IPS-18c (cell line): Measurements from ENCODE around the gene VDR.

Source experiments
- H3K4me3 ChIP-seq: 2 replicates; pipeline ENCODE4 v1.7.0; 2013; ENCODE audit warnings: low read depth, mild to moderate bottlenecking, low read length, moderate library complexity; ENCODE audit not compliant: insufficient read depth
- H3K9me3 ChIP-seq: one replicate; pipeline ENCODE4 v1.6.1; 2013; ENCODE audit warnings: mild to moderate bottlenecking, low read length, moderate library complexity; ENCODE audit not compliant: control insufficient read depth, insufficient read depth

Gene VDR

DNA sequence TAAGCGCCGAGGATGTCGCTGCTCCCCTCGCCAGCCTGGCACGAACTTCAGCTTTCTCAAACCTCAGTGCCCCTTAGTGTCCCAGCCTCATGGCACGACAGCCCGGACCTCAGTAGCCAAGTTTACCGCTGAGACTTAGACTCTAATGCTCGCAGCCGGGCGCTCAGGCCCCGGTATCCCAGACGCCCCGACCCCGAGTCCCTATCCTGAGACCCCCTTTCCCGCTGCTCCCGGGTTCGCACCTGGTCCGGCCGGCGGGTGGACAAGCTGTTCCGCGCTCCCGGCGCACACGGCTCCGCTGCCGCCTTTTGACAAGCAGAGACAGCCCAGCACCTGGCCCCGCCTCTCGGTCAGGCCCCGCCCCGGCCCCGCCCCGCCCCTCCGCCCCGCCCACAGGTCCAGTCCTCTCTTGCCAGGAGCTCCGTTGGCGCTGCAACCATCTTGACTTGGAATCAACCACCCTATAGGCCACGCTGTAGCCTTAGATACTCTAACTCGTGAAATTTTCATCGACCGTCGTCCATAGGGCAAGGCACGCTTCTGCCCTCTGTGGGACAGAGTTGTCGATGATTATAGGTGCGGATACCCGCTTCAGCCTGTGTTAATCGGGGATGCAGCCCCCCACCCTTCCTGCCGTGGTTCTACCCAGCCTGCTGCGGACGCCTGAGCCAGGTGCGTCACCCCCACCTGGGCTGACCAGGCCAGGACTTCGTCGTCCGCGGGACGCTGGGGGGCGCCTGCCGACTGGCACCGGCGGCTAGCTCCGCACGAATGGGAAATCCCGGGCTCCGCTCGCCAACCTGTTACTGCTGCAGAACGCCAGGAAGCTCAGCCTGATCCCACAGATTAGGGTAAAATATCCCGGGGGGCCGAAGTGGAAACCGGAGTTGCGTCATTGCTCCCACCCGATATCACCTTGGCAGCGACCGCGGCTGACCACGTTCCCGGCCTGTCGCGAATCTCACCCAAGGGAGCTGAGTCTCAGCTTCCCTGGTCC is at the start of gene VDR:
VDR (minus strand) TSS at position 282 of the 997 bp plus-strand sequence. CDS start 25,881 bp downstream, outside the sequence.
- H3K9me3 ChIP-seq = peaks cover 2% of the 10 kb centered on the region

DNA sequence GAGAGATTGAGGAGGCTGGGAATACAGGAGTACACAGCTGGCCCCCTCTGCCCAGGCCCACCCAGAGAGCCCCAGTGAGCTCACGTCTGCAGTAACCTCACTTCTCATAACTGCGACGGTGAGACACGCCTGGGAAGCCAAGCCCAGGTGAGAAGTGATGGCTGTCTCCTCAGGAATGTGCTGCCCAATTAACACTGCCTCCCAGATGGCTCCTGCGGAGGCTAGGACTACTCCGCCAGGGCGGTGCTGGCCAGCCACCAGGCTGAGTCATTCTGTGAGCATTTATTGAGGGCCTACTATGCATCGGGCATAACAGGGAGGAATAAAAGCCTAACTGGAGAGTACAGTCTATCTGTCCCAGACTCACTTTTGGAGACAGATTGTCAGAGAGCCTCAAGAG is 49.3 kb upstream of the VDR start:
- Histone ChIP-seq H3K9me3 (peaks cover 9% of the 10 kb centered on the region), H3K4me3 (no peak overlapping the region)

More for the DNA sequence above, at the start of gene VDR:
- peak within 1 kb of the TSS; percentile 69 for H3K4me3 ChIP-seq

DNA sequence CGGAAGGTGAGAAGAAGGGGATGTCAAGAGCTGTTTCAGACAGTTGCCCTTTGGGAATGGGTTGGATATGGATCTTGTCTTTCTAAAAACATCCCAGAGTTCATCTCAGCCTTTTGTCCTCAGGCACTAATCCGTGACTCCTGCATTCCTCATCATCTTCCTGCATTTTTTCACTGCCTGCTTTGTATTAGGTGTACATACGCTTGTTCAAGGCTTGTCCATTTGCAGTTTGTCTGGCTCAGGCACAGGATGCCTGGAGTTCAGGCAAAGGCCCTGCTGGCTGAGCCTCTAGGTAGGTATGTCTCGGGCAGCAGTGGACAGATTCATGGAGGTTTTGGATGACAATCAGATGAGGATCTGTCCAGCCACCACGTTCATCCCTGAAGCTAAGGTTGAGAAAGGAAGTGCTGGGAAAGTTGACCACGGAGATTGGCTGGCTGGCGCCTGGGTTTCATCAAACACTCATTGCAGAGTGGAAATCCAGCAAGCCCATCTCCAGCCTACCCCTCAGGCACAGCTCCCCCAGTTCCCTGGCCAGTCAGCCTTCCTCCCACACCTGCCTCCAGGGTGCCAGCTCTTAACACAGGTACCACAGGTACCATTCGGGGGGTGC is 46.2 kb upstream of the VDR start:
- no peak overlapping the region for H3K4me3 ChIP-seq
- no peaks in the 10 kb centered on the region for H3K9me3 ChIP-seq

DNA sequence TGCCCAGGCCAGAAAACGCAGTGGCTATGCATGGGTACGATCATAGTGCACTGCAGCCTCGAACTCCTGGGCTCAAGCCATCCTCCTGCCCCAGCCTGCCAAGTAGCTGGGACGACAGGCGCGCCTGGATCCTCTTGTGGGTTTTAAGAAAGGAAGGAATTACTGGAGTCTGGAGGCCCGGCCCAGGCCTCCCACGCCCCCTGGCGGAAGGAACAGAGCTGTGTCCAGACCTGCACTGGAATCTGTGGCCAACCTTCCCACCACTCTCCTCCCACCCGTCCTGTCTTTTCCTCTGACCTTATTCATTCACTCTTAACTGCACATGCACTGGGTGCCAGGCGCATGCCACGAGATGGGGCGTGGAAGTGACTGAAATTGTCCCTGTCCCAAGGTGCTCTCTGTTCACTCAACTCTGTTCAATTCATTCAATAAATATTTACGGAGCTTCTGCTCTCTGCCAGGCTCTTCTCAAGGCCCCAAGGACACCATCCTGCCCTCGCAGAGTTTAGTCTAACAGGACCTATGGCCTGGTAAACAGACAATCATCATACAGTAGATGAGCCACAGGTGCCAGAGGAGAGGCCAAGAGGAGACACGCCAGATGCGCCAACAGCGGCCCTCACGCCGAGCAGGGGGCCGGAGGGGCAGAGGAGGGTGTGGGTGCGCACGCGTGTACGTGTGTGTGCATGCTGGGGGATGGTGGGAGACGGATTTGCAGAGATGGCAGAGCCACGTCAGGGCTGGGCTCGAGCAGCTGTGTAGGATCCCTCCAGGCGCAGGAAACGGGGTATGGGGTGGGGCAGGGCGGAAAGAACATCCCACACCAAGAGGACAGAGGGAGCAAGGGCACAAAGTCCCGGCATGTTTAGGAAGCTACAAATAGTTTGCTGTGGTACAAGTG is 44.9 kb upstream of the VDR start:
- no peak overlapping the region for H3K4me3 ChIP-seq
- H3K9me3 ChIP-seq = no peaks in the 10 kb centered on the region

DNA sequence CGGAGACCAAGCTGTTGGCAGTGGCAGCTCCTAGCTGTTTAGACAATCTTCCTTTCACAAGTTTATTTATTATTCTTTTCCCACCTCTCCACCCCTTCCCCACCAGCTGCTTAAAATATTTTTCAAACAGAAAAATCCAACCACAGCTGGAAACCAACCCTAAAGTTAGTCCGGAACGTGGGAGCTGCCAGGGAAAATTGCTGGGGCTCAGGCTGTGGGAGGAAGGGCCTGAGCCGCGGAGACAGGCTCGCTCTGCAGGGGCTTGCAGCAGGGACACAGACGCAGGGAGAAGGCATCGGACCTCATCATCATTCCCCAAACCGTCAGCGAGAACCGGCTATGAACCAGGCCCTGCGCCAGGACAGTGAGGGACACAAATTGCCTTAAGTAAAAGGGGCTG is 42.5 kb upstream of the VDR start:
- Histone ChIP-seq H3K9me3 (no peaks in the 10 kb centered on the region), H3K4me3 (no peak overlapping the region)

DNA sequence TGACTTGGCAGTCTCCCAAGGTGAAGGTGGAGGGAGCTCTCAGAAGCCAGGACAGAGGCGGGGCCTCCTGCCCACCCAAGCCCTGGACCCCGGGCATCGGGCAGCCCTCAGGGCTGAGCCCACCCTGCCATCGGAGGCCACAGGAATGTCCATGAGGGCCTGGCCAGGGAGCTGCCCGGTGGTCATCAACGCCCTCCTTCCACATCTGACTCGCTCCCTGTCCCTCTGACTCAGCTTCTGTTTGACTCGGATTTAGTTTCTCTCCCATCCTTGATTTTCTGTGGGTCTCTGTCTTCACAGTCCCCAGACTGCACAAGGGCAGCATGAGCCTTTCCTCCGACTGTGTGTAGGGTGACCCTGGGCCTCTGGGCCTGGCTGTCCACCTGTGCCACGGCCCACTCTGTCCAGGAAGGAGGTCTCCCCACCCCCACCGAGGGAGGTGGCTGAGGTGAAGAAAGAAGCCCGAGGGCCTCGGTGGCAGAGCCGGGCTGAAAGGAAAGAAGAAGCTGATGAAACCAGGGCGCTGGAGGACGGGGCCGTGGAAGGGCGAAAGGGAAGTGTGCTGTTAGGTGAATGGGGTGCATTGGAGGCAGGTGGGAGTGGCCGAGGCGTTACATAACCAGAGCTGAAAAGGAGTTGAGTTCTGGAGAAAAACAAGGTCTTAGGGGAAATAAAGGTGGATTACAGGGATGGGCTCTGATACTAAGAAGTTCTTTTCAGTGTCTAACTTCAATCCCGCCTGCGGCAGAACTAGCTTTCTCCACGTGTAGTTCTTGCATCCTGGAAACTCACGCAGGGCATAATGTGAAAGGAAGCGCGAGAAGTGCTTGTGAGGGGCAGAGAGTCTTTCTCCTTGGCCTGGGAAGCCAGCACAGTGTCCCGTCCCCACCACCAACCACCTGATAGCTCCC is 41.9 kb upstream of the VDR start:
- Histone ChIP-seq H3K4me3 (no peak overlapping the region), H3K9me3 (no peaks in the 10 kb centered on the region)

DNA sequence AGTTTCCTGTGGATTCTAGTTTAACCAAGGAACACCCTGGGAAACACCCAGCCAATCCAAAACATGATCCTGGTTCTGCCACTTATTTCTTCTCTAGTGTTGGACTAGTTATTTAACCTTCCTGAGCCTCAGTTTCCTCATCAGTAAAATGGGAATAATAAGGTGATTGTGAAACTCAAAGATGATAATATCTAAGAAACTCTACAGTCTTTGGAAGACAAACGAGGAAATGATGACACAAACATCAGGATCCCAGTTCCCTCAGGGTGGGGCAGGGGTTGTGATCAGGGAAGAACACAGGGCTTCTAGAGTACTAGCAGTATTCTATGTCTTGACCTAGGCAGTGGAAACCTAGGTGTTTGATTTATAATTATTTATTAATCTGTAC is 40.5 kb upstream of the VDR start:
- Histone ChIP-seq H3K9me3 (no peaks in the 10 kb centered on the region), H3K4me3 (no peak overlapping the region)

DNA sequence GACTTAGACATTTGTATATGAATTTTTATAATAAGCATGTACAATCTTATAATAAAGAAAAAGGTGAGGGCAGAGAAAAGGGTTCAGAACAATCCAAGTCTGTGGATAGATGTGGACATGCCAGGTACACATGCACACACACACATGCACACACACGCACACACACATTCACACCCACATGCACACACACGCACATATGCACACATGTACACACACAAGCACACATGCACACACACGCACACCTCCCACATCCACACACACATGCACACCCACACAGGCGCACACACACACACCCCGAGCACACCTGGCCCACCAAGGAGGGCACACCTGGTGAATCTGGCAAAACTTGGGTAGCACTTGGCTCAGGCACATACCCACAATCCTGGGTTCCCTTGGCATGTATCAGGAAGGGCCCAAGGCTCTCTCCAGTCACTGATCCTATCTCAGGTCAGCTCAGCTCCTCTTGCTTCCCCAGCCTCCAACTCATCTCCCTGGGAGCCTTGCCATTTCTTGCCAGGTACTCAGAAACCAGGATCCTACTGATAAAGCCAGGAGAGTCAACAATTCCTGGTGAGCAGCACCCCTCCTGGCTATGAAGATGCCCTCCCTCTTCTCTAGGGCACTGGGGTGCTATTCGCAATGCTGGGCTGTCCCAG is 40.0 kb upstream of the VDR start:
- Histone ChIP-seq H3K9me3 (no peaks in the 10 kb centered on the region), H3K4me3 (no peak overlapping the region)

DNA sequence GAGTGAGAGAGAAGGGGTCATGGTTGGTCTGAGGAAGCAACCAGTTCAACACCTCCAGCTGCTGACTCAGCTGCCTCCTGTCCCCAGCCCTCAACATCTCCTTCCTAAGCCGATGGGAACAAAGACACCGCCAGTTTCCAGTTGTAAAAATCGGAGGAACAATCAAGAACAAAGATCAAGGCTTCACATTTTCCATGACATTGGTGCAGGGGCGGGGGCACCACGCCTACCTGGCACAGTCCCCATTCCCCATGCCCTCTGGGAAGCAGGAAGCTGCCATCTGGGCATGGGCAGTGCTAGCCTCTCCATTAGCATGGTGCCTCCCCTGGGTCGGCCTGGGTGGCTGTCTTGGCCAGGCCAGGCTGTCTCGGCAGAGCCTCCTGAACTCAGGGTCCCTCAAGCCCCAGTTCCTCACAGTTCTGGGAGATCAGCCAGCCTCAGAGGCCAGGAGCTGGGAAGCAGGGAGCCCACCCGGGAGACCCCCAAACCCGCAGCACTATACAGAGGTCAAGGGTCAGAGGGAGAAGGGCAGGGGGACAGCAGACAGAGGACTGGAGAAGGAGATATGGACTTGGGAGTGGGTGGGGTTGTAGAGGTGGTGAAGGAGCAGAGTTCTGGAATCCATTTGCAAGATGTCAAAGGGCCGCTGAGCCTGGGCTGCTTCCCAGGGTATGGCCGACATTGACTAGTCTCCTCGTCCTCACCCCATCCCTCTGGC is 39.0 kb upstream of the VDR start:
- Histone ChIP-seq H3K9me3 (no peaks in the 10 kb centered on the region), H3K4me3 (no peak overlapping the region)

DNA sequence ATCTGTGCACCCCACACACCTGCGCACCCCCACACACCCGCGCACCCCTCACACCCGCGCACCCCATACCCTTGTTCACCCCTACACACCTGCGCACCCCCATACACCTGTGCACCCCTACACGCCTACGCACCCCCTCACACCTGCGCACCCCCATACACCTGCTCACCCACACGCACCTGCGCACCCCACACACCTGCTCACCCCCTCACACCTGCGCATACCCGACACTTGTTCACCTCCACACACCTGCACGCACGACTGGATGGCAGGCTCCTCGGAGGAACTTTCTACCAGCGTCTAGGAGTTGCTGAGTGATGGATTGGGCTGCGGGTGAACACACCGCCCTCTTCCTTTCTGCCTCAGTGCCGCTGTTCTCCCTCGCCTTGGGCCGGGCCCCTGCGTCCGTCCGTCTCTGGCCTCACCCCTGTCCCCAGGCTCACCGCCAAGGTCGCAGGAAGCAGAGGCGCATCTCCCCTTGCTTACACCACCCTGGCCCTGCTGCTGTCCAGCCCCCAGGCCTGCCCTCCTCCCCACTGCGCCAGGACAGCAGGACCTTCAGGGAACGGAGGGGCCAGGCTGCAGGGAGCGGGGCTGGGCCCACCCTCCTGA is 37.9 kb upstream of the VDR start:
- H3K9me3 ChIP-seq = no peaks in the 10 kb centered on the region
- no peak overlapping the region for H3K4me3 ChIP-seq

DNA sequence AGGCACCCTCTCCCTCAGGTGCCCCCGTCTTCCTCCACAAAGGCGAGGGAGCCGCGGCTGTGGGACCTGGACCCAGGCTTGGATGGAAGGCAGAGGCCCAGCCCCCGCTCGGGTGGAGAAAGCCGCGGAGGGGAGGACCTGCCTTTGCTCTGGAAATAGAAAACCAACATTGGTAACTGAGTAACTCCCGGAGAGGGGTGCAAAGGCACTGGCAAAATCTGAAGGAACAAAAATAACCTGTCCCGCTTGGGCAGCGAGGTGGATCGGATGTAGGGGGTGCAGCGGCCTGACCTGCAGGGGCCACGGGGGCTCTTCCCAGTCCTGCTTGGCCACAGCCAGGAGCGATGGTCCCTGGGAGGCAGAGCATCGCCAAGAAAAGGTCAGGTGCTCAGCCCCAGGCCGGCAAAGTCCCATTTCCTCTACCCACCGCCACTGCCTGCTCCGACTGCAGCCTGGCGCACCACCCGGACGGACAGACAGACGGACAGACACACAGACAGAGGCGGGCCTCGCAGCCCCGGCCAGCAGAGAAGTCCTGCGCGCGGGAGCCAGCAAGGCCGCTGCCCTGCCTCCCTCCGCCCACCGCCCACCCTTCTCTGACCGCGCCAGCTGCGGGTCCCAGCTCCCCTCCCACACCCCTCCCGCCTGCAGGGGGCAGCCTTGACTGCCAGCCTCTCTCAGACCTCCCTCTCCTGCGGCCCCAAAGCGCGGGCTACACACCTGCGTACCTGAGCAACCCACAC is 37.2 kb upstream of the VDR start:
- Histone ChIP-seq H3K4me3 (peak overlapping the region; percentile 28; the same call in 1 of the 2 replicates), H3K9me3 (no peaks in the 10 kb centered on the region)

DNA sequence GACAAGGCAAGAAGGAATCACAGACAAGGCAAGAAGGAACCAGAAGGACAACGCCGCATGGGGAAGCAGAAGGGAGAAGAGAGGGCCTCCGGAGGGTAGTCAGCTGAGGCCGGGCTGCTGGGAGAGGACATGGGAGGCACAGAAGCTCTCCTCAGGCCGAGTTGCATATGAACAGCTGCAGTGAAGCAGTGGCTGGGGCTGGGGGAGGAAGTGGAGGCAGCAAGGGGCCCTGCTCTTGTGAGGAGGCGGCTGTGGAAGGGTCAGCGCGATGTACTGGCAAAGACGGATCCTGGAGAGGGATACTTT is 36.6 kb upstream of the VDR start:
- Histone ChIP-seq H3K4me3 (no peak overlapping the region), H3K9me3 (no peaks in the 10 kb centered on the region)

DNA sequence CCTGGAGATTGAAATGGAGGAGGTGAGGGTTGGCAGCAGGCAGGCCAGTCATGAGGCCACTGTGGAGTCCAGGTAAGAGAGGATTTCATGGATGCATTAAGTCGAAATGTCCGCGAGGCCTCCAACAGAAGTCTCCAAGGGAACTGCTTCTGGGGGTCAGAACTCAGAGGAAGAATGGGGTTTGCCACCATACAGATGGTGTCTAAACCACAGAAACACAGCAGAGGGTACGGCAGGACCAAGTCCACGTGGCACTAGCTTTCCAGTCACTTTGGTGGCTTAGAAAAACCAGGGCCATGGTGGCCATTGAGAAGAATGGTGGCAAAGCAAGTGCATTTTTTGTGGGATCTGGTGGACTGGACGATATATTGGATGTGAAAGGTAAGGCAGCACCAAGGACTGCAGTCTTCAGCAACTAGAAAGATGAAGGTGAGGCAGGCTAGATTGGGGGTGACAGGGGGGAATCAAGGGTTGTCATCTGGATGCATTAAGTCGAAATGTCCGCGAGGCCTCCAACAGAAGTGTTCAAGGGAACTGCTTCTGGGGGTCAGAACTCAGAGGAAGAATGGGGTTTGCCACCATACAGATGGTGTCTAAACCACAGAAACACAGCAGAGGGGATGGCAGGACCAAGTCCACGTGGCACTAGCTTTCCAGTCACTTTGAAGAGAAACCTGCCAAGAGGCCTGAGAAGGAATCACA is 36.1 kb upstream of the VDR start:
- H3K4me3 ChIP-seq = no peak overlapping the region
- no peaks in the 10 kb centered on the region for H3K9me3 ChIP-seq

DNA sequence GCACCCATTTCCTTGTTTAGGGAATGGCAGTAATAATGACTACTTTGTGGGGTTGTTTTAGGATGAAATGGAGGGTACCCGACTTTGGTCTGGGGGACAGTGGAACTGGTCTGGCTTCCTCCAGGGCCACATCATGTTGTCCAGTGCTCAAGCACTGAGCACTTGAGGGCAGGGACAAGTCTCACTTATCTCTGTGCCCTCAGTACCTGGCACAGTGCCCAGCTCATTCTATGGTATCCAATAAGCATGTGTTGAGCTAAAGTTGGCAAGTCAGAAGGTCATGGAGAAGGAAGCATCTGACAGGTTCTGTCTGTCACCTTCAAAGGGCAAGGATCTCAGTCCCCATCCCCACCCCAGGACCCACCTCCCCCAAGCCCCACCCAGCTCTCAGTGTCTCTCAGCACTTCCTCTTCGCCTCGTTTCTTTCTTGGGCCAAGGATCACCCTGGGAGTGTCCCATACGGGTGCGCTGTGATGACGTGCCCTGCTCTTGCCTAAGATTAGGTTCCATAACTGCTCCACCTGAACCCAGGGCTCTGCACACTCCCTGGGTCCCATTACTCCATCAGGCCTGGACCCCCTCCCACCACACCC is 34.3 kb upstream of the VDR start:
- Histone ChIP-seq H3K9me3 (no peaks in the 10 kb centered on the region), H3K4me3 (no peak overlapping the region)
